GM13977 (cell line): ENCODE results near the gene VIL1.

Experiments
- DNase-seq: peaks from one replicate; pipeline ENCODE4 v3.0.0; 2012; ENCODE audit warnings: low spot score
- in situ Hi-C: fragments of 300-500 bp; cut with MboI; formaldehyde crosslinking; loops from one replicate; pipeline ENCODE4 v1.12.0; 2022; ENCODE audit warnings: low sequenced_read_pairs, low pct_unique_long_range_greater_than_20kb, mixed read lengths, inconsistent platforms; ENCODE audit not compliant: unreplicated experiment
- TF ChIP-seq, protein P1 (sequence below): IDR thresholded peaks from 2 replicates; pipeline ENCODE4 v1.5.1; 2012; ENCODE audit warnings: mild to moderate bottlenecking, control low read depth; ENCODE audit not compliant: insufficient read depth; ENCODE audit errors: extremely low read depth, missing control alignments

VIL1 gene

DNA sequence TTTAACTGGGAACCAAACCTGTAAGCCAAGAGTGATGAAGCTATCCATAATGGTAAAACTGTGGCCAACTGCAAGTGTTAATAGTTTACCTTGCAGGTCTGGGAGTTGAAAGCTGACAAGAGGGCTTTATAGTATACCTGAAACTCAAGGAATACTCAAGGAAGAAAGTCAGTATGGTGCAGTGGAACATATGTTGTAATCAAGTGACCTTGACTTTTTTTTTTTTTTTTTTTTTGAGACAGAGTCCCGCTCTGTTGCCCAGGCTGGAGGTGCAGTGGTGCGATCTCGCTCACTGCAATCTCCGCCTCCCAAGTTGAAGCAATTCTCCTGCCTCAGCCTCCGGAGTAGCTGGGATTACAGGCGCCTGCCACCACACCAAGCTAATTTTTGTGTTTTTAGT lies 27.6 kb downstream of the VIL1 start:
- DNase-seq, result no peak
- TF ChIP-seq, protein P1, sequence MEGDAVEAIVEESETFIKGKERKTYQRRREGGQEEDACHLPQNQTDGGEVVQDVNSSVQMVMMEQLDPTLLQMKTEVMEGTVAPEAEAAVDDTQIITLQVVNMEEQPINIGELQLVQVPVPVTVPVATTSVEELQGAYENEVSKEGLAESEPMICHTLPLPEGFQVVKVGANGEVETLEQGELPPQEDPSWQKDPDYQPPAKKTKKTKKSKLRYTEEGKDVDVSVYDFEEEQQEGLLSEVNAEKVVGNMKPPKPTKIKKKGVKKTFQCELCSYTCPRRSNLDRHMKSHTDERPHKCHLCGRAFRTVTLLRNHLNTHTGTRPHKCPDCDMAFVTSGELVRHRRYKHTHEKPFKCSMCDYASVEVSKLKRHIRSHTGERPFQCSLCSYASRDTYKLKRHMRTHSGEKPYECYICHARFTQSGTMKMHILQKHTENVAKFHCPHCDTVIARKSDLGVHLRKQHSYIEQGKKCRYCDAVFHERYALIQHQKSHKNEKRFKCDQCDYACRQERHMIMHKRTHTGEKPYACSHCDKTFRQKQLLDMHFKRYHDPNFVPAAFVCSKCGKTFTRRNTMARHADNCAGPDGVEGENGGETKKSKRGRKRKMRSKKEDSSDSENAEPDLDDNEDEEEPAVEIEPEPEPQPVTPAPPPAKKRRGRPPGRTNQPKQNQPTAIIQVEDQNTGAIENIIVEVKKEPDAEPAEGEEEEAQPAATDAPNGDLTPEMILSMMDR, result no peak
- in situ Hi-C loops, result no loop called here

DNA sequence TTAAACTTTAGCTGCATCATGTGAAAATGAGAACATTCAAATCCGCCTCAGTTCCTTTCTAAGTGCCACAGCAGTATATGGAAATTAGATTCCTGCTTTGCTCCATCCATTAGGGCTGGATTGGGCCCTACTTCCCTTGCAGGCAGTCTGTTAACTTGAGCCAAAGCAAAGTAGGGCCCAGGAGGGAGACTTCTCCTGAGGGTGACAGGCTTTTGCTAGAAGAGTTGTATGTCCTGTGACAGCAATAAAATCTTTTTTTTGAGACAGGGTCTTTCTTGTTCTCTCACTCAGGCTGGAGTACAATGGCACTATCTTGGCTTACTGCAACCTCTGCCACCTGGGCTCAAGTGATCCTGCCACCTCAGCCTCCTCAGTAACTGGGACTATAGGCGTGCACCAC lies 28.1 kb downstream of the VIL1 start:
- no peak for DNase-seq
- in situ Hi-C loops, result no loop called here
- TF ChIP-seq, protein P1, result no peak

DNA sequence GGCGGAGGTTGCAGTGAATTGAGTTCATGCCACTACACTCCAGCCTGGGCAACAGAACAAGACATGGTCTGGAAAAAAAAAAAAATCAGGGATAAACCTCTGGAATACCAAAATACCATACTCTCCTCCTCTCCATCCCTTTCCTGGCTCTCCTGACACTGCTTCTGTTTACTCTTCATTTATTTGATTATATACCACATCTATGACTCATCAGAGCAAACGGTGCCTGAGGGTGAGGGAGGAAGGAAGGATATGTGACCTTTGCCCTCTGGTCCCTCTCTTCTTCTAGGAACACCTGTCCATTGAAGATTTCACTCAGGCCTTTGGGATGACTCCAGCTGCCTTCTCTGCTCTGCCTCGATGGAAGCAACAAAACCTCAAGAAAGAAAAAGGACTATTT lies 30.0 kb downstream of the VIL1 start:
- DNase-seq, result no peak
- in situ Hi-C loops, result no loop called here
- TF ChIP-seq, protein P1, result no peak

DNA sequence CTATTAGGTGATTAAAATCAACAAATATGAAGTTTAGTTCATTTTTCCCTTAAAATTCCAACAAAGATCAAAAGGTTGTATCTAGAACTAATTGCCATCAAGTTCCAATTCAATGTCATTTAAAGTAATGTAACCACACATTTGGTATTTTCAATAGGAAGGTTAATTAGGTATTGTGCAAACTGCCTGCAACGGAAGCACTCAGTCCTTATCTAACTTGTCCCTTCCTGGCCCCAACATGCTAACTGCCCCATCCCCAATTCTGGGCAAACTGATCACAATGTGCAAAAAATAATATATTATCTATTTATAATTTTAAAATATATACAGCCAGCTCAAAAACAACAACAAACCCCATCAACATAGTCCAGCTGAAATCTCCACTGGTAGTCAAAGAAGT lies 33.2 kb downstream of the VIL1 start:
- DNase-seq, result no peak
- in situ Hi-C loops, result no loop called here
- TF ChIP-seq, protein P1, result no peak

DNA sequence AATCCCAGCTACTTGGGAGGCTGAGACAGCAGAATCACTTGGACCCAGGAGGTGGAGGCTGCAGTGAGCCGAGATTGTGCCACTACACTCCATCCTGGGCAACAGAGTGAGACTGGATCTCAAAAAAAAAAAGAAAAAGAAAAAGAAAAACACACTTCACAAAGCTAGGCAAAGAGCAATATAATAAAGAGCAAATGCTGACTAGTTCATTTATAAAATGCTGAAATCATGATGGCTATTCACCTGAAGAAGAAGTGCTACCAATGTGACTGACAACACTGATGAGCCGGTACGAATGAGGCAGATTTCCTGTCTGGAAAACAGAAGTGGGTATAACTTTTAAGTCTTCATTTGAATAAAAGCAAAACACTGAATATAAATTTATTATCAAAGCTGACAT lies 37.9 kb downstream of the VIL1 start:
- TF ChIP-seq, protein P1, result no peak
- DNase-seq, result no peak
- in situ Hi-C loops, result no loop called here

DNA sequence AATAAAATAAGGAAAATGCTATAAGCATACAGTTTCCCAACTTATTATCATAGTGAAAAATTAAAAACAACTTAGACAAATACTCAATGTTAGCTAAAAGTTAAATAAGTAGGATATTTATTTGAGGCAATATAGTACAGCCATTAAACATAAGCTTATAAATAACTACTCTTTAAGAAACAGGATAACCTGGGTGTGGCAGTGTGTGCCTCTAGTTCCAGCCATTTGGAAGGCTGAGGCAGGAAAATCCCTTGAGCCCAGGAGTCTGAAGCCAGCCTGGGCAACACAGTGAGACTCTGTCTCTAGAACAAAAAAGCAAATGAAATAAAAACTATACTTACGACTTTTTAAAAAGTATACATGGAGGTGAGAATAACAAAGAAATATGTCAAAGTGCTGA lies 39.7 kb downstream of the VIL1 start:
- DNase-seq, result no peak
- TF ChIP-seq, protein P1, result no peak
- in situ Hi-C loops, result no loop called here
